Nephron (organoid): ENCODE results near the gene UPK3BL1.
"Not testable (repeated sequence)": the region's sequence is repeated elsewhere in the genome, so short reads cannot be mapped to it uniquely, and the experiment has no call there.

Experiments used
- H3K27ac Mint-ChIP-seq, 3 experiments: 2 replicates each; pipeline ENCODE4 v1.8.0; 2020; ENCODE audit warnings: mixed read lengths in 3 of 3, mild to moderate bottlenecking in 2 of 3, moderate library complexity in 1 of 3
- H3K27me3 Mint-ChIP-seq: 2 replicates; pipeline ENCODE4 v1.8.0; 2021; ENCODE audit warnings: low read depth, mild to moderate bottlenecking, moderate library complexity, mixed read lengths
- H3K36me3 Mint-ChIP-seq: 2 replicates; pipeline ENCODE4 v1.8.0; 2020; ENCODE audit warnings: low read depth, mixed read lengths
- H3K4me1 Mint-ChIP-seq: 2 replicates; pipeline ENCODE4 v1.8.0; 2020; ENCODE audit warnings: mixed read lengths
- H3K4me3 Mint-ChIP-seq, 3 experiments: 2 replicates each; pipeline ENCODE4 v1.8.0; 2020; ENCODE audit warnings: mild to moderate bottlenecking in 3 of 3, mixed read lengths in 3 of 3, moderate library complexity in 2 of 3
- H3K9me3 Mint-ChIP-seq: 2 replicates; pipeline ENCODE4 v1.8.0; 2020; ENCODE audit warnings: mixed read lengths

Gene UPK3BL1

GRCh38 chr7:102649924-102650323 lies 7.3 kb upstream of the UPK3BL1 start, which contains the start of gene SPDYE2B:
Gene SPDYE2B, plus strand, starts transcription at chr7:102650319. Its CDS starts 2,030 bp downstream, at chr7:102652349.
- H3K4me3 Mint-ChIP-seq, H3K27ac Mint-ChIP-seq, H3K4me1 Mint-ChIP-seq, H3K36me3 Mint-ChIP-seq, H3K9me3 Mint-ChIP-seq, H3K27me3 Mint-ChIP-seq: not testable (repeated sequence)

DNA sequence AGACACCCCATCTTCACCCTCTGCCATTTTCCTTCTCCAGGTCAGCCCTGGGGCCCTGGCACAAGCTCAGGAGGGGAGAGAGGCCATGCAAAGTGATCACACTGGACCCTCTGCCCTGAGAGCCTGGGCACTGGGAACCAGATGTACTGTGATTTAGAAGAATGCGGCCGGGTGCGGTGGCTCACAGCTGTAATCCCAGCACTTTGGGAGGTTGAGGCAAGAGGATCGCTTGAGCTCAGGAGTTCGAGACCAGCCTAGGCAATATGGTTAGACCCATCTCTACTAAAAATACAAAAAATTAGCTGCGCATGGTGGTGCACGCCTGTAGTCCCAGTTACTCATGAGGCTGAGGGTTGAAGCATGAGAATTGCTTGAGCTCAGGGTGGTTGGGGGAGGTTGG lies 5.2 kb upstream of the UPK3BL1 start:
- not testable (repeated sequence) for H3K9me3 Mint-ChIP-seq, H3K4me1 Mint-ChIP-seq, H3K36me3 Mint-ChIP-seq

DNA sequence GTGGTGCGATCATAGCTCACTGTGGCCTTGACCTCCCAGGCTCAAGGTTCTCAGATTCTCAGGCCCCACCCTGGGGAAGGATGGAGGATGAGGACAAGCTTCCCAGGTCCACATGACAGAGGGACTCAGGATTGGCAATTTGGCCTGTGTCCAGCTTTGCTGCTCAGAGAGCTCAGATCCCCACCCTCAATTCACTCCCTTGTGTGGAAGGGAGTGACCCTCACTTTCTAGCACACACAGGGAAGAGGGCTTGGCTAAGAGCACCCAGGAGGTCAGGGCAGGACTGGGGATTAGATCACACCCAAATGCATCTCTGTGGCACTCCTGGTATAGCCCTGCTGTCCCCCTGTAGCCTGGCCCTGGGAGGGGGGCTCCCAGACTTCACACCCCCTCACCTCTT lies 813 bp upstream of the UPK3BL1 start:
- H3K9me3 Mint-ChIP-seq, H3K36me3 Mint-ChIP-seq, H3K27me3 Mint-ChIP-seq, H3K4me1 Mint-ChIP-seq, H3K4me3 Mint-ChIP-seq, H3K27ac Mint-ChIP-seq: not testable (repeated sequence)

More for the DNA sequence above, 5.2 kb upstream of the UPK3BL1 start:
- H3K4me3 Mint-ChIP-seq, H3K27me3 Mint-ChIP-seq, H3K27ac Mint-ChIP-seq: not testable (repeated sequence)

DNA sequence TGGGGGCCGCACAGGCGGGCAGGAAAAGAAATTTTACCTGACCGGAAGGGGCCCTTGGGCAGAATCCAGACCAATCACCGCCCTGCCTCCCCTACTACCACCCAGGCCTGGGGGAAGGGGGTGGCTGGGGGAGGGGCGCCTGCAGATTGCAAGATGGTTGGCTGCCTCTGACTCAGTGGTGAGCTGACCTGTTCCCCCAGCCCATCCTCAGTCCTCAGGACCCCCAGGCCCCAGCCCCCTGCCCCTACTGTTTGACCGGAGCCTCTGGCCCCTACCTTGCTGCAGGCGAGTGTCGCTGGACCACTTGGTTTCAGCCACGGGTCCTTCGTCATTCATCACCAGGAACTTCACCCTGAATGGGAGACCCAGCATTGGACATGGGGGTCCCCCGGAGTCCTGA lies 3.7 kb downstream of the UPK3BL1 start:
- not testable (repeated sequence) for H3K27me3 Mint-ChIP-seq

DNA sequence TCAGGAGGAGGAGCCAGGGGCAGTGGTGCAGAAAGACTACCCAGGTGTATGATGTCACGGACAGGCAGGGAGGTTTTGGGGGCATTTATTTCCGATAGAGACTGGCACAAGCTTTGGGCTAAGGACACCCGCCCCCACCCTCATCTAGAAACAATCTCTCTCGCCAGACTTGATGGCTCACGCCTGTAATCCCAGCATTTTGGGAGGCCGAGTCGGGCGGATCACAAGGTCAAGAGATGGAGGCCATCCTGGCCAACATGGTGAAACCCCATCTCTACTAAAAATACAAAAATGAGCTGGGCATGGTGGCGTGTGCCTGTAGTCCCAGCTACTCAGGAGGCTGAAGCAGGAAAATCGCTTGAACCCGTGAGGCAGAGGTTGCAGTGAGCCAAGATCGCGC lies 5.6 kb downstream of the UPK3BL1 start:
- H3K9me3 Mint-ChIP-seq, H3K27ac Mint-ChIP-seq, H3K27me3 Mint-ChIP-seq, H3K4me1 Mint-ChIP-seq, H3K4me3 Mint-ChIP-seq, H3K36me3 Mint-ChIP-seq: not testable (repeated sequence)

More for the DNA sequence above, 3.7 kb downstream of the UPK3BL1 start:
- not testable (repeated sequence) for H3K9me3 Mint-ChIP-seq, H3K36me3 Mint-ChIP-seq, H3K27ac Mint-ChIP-seq, H3K4me3 Mint-ChIP-seq, H3K4me1 Mint-ChIP-seq

GRCh38 chr7:102635354-102635753 lies 7.2 kb downstream of the UPK3BL1 start:
- H3K27me3 Mint-ChIP-seq, H3K4me1 Mint-ChIP-seq, H3K27ac Mint-ChIP-seq, H3K9me3 Mint-ChIP-seq, H3K36me3 Mint-ChIP-seq, H3K4me3 Mint-ChIP-seq: not testable (repeated sequence)

DNA sequence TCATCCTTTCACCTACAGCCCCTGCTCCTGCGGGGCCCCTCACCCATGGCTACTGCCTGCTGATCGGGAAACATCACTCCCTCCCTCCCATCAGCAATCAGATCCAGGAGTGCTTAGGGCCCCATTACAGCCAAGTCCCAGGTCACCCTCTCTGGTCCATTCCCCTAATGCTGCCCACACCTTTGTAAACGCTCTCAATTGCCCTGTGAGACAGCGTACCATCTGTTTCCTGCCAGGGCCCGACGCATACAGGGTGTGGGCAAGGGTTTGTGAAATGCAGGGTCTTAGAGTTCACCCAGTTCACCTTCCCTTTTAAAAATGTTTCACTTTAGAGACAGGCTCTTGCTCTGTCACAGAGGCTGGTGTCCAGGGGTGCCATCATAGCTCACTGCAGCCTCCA lies 8.3 kb downstream of the UPK3BL1 start:
- H3K27ac Mint-ChIP-seq, H3K9me3 Mint-ChIP-seq, H3K4me1 Mint-ChIP-seq, H3K4me3 Mint-ChIP-seq, H3K27me3 Mint-ChIP-seq, H3K36me3 Mint-ChIP-seq: not testable (repeated sequence)

DNA sequence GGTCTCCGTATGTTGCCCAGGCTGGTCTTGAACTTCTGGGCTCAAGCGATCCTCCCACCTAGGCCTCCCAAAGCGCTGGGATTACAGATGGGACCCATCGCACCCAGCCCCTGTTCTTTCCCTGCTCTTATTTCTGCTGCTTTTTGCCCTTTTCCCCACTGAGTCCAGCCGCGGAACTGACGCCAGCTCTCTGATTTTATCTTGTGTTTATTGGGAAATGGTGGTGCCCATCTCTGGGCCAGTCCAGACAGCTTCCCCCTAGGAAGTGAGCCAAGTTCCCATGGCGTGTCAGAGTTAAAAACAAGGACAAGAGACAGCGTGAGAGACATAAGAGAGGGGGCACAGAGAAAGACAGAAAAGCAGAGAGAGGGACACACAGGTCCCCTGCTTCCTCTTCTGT lies 12.0 kb downstream of the UPK3BL1 start:
- H3K9me3 Mint-ChIP-seq, H3K36me3 Mint-ChIP-seq, H3K4me1 Mint-ChIP-seq: not testable (repeated sequence)

GRCh38 chr7:102627271-102627904 lies 15.2 kb downstream of the UPK3BL1 start:
- not testable (repeated sequence) for H3K9me3 Mint-ChIP-seq, H3K4me1 Mint-ChIP-seq, H3K4me3 Mint-ChIP-seq, H3K27me3 Mint-ChIP-seq, H3K36me3 Mint-ChIP-seq, H3K27ac Mint-ChIP-seq

More for the DNA sequence above, 12.0 kb downstream of the UPK3BL1 start:
- H3K27ac Mint-ChIP-seq, H3K27me3 Mint-ChIP-seq, H3K4me3 Mint-ChIP-seq: not testable (repeated sequence)

- not testable (repeated sequence) for H3K4me3 Mint-ChIP-seq, H3K36me3 Mint-ChIP-seq, H3K27me3 Mint-ChIP-seq, H3K9me3 Mint-ChIP-seq, H3K4me1 Mint-ChIP-seq, H3K27ac Mint-ChIP-seq
Measured at GRCh38 chr7:102618122-102618521, 24.5 kb downstream of the UPK3BL1 start.

GRCh38 chr7:102616507-102617125 lies 26.0 kb downstream of the UPK3BL1 start, which contains the start of gene RASA4:
Gene RASA4, minus strand, starts transcription at chr7:102616756. Its CDS starts 67 bp downstream, at chr7:102616689.
- not testable (repeated sequence) for H3K9me3 Mint-ChIP-seq, H3K27me3 Mint-ChIP-seq, H3K27ac Mint-ChIP-seq, H3K36me3 Mint-ChIP-seq, H3K4me3 Mint-ChIP-seq, H3K4me1 Mint-ChIP-seq

DNA sequence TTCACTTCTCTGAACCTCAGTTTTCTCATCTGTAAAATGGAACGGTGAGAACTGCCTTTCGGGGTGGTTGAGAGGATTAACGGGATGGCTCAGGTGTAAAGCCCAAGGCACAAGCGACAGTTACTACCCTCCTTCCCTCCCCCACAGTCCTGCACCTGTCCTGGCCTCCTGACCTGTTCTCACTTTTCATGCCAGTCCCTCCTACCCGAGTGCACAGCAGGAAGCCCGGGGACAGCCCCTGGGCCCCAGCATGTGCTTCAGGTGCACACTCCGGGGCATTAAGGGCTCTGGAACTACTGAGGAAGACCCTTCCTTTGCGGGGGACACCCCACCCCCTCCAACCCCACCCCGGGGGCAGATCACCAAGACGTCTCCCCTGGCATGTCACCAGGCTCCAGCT lies 26.7 kb downstream of the UPK3BL1 start:
- H3K4me3 Mint-ChIP-seq, H3K4me1 Mint-ChIP-seq, H3K36me3 Mint-ChIP-seq, H3K27me3 Mint-ChIP-seq, H3K9me3 Mint-ChIP-seq, H3K27ac Mint-ChIP-seq: not testable (repeated sequence)

- not testable (repeated sequence) for H3K4me3 Mint-ChIP-seq, H3K36me3 Mint-ChIP-seq, H3K9me3 Mint-ChIP-seq, H3K4me1 Mint-ChIP-seq, H3K27ac Mint-ChIP-seq, H3K27me3 Mint-ChIP-seq
Measured at GRCh38 chr7:102614873-102615272, 27.7 kb downstream of the UPK3BL1 start.

- H3K27me3 Mint-ChIP-seq, H3K36me3 Mint-ChIP-seq, H3K27ac Mint-ChIP-seq, H3K9me3 Mint-ChIP-seq, H3K4me1 Mint-ChIP-seq, H3K4me3 Mint-ChIP-seq: not testable (repeated sequence)
Measured at GRCh38 chr7:102614346-102614697, 28.3 kb downstream of the UPK3BL1 start.

DNA sequence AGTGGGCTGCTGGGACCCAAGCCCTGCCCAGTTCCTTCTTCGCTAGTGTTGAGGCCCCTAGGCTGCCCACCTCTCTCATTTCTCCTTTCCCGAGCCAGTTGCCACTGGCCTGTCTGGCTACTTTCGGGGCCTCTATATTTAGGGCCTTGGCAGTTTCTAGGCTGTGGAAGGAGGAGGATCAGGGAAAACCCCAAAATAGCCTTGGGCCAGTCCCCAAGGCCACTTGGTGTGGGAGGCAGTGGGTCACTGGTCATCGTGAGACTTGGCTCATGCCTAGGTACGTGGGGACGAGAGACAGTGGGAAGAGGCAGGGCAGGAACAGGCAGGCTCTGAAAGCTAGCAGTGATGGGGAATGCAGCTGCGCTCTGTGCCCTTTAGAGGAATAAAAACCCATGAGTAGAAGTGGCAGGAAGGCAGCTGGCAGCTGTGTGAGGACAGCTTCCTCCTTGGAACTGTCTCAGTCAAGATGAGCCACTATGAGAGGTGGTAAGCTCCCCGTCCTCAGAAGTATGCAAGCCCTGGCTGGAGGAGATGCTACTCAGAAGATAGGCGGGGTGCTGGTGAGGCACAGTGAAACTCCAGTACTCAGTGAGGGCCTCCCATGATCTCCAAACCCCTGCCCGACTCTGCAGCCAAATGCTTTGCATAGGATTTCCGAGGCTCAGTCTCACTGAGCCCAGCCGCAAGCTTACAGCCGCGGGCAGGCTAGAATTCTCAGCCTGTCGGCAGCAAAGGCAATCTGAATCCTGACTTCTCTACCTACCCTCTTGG lies 28.8 kb downstream of the UPK3BL1 start:
- not testable (repeated sequence) for H3K36me3 Mint-ChIP-seq, H3K9me3 Mint-ChIP-seq, H3K4me1 Mint-ChIP-seq, H3K27me3 Mint-ChIP-seq, H3K4me3 Mint-ChIP-seq, H3K27ac Mint-ChIP-seq
